GM08714 (cell line): ENCODE results near the gene MTHFD1L.

Source experiments
- H3K4me3 ChIP-seq: fragments of 200-500 bp; sonication (Bioruptor generic); 2 replicates; pipeline ENCODE4 v1.5.1; 2014; ENCODE audit warnings: mild to moderate bottlenecking, low read length, inconsistent platforms
- ZNF274 ChIP-seq: IDR thresholded peaks from 2 replicates; pipeline ENCODE4 v1.6.1; 2012; ENCODE audit warnings: mild to moderate bottlenecking, low read depth, low read length

Gene MTHFD1L

DNA sequence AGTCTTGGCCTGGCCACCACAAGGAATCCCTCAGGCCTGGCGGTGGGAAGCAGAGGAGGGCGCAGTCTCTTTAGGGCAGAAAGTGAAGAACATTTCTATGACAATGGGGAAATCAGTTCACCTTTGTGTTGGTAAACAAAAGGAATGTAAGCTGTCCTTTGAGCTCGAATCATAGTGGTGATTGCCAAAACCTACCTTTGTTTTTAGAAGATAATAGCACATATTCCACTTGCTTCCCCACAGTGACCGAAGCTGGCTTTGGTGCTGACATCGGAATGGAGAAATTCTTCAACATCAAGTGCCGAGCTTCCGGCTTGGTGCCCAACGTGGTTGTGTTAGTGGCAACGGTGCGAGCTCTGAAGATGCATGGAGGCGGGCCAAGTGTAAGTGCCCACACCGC lies 144.1 kb downstream of the MTHFD1L start:
- no peak for TF ChIP-seq ZNF274
- no peak overlapping the region for H3K4me3 ChIP-seq

DNA sequence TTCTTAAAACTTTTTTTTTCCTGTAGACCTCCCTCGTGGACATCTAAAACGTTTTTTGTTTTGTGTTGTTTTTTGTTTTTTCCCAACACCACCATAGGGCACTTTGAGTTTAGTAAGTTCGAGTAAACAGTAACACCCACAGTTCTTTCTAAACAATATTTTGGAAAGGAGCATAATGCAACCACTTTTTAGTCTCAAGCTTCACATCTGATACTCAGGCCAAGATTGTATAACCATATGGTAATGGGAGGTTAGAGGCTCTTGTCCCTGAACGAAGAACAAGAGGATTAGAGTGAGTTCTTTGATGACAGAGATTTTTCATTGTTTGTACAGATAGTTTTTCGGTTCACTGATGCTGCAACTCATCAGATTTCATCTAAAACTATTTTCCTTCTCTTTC lies 144.6 kb downstream of the MTHFD1L start:
- no peak for TF ChIP-seq ZNF274
- H3K4me3 ChIP-seq: no peak overlapping the region

DNA sequence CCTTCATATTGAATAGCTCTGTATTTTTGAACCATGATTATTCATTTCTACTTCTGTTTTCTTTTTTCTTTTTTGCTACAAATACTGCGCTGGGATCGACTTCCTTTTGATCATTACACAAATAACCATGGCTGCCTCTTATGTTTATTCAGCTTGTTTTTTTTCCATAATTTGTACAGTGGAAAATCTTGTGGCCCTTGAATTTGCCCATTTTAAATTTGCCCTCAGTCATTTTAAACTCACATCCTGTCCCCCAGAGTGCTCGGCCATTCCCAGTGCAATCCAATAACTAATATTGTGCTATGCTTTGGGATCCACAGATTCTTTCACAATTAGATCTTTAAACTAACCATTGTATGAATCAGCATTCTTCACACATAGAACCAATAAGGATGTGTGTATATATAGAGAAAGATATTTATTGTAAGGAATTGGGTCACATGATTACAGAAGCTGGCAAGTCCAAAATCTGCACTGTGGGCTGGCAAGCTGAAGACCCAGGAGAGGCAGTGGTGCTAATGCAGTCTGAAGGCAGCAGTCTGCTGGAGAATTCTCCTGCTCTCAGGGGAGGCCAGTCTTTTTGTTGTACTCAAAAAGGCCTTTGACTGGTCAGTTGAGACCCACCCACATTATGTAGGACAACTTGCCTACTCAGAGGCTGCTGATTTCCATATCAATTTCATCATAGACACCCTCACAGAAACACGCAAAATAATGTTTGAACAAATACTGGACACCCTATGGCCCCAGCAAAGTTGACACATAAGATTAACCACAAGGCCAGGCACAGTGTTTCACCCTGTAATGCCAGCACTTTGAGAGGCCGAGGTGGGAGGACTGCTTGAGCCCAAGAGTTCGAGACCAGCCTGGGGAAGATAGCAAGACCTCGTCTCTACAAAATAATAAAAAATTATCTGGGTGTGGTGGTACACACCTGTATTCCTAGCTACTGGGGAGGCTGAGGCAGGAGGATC lies 147.1 kb downstream of the MTHFD1L start:
- no peak overlapping the region for H3K4me3 ChIP-seq
- TF ChIP-seq ZNF274: no peak

DNA sequence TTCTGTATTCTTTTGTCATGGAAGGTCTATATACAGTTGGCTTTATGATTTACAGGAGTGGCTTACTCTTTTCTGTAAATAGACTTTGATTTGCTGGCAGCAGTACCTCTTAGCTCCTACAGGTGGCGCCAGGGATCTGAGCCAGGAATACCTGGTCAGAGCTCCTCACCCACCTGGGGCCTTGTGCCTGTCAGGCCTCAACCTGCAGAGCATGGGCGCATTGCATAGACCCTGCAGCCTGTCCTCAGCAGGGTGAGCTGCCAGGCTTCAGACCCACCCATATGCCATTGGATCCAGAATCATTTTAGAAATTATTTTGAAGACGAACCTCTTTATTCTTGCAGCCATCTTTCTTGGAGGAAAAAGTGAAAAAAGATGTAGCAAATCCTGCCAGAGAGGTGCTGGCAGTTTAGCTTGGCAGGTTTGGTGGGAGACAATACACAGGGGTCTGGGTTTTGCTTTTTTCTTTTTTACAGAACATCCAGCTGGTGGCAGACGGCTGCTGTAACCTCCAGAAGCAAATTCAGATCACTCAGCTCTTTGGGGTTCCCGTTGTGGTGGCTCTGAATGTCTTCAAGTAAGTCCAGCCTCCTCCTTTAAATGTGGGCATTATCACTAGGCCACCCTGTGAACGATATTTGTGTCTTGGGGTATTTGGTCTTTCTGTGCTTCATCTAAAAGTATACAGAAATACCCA lies 149.1 kb downstream of the MTHFD1L start:
- H3K4me3 ChIP-seq: no peak overlapping the region
- TF ChIP-seq ZNF274: no peak

DNA sequence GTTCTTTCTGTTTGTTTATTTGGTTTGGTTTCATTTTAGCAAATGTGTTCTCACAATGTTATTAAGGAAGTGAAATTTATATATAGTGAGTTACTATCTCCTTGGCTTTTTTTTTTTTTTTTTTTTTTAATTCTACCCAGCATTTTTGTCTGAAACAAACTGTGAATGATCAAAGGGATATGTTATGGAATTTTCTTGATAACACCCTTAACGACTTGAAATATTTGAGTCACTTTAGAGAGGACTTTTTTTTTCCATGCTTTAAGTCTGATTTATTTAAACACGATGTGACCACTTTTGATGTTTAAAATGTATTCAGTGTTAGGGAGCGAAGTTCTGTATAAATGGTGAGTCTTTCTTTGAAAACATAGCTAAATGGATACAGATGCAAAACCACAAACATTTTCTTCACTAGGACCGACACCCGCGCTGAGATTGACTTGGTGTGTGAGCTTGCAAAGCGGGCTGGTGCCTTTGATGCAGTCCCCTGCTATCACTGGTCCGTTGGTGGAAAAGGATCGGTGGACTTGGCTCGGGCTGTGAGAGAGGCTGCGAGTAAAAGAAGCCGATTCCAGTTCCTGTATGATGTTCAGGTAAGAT lies 149.7 kb downstream of the MTHFD1L start:
- no peak overlapping the region for H3K4me3 ChIP-seq
- no peak for TF ChIP-seq ZNF274

DNA sequence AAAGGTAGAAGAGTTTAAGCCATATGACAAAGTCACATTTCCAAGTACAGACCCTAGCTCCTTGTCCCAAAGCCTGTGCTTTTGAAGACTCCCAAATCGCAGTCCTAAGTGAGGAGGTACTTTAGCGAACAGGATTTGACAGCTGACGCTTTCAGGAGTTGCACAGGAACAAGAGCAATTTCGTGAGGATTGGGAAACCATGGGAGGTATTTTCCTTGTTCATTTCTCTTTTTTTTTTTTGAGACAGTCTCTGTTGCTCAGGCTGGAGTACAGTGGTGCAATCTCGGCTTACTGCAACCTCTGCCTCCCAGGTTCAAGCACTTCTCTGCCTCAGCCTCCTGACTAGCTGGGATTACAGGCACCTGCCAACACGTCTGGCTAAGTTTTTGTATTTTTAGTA lies 150.6 kb downstream of the MTHFD1L start:
- H3K4me3 ChIP-seq: no peak overlapping the region
- TF ChIP-seq ZNF274: no peak

DNA sequence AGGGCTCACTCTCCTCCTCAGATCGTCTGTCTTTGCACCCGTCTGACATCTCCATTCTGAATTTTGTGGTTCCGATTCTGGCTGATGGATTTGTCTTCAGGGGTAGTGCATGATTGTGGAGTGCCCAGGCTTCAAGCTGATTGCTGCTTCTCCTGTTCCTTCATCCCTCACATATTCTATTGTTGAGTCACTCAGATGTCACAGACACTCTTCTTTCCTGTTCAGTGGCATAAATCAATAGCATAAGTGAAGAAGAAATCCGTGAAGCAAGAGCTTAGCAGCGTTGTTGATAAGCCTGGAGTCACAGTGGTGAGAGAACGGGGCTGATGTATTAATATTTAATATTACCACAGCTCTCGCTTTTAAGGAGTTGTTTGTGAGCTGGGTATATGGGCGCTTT lies 152.5 kb downstream of the MTHFD1L start:
- H3K4me3 ChIP-seq: no peak overlapping the region
- no peak for TF ChIP-seq ZNF274

DNA sequence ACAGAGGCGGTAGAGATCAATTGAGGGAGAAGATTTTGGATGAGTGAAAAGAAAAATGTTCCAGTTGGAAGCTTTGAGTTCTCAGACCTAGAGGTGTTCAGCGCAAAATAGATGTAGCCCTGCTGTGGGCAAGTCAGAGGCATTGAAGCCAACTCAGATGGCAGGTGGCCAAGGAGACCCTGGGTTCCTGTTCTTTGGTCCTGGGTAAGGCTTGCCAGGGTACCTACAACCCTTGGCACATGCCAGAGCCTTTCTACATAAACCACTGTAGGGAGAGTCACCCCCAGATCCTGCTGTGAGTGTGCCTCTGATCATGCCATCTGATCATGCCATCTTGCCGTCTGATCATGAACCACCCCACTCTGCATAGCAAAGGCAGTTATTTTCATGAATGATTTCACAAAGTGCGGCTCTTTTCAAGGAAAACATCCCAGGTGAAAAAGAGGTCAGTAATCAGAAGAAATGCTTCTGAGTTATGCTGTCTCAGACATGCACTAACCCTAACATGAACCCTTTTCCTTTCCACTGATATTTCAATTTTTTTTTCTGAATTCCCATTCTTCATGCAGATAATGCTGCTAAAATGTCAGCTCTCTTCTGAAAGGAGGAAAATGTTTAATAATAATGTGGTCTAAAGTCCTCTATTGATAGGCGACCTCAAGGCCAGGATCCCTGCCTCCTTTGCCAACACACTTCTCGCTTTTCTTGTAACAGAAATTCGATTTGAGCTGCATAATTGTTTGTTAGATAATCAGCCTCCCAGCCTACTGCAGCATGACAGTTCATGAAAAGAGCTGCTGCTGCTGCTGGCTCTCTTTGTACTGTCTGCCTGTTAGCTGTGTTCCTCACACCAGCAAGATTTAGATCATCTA lies 153.6 kb downstream of the MTHFD1L start:
- TF ChIP-seq ZNF274: no peak

DNA sequence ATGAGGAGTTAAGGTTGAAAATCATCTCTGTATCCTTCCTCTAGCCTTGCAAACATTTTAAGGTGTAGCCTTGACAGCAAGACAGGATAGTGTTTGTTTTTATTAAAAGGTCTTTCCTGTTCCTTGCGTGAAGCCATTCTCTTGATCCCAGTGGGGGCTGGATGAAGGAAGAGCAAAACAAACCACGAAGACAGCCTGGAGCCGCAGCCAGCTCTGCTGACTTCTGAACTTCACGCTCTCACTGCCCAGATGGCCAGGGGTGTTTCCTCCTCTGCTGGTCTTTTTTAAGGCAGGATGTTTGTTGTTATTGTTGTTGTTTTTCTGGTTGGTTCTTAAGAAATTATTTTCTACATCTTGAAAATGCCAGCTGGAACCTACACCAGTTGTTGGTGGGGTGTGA lies 156.4 kb downstream of the MTHFD1L start:
- no peak for TF ChIP-seq ZNF274
- no peak overlapping the region for H3K4me3 ChIP-seq

More for the DNA sequence above, 153.6 kb downstream of the MTHFD1L start:
- no peak overlapping the region for H3K4me3 ChIP-seq

DNA sequence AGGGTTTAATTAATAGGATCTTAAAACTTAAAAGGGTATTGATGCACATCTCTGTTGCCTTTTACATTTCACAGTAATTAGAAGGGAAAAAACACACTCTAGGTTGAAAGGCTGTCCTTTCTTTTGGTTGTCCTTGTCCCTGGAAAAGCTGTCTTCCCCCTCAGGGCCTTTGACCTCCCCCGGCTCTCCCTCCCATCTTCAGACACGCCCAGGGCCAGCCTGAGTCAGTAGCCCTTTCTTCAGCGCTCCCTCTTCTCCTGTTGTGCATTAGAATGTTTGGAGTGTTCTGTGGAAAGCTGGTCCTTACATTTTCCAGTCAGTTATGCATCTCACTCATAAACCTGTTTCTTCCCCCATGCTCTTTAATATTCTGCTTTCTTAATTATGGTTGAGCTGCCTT lies 157.0 kb downstream of the MTHFD1L start:
- no peak for TF ChIP-seq ZNF274
- H3K4me3 ChIP-seq: no peak overlapping the region

DNA sequence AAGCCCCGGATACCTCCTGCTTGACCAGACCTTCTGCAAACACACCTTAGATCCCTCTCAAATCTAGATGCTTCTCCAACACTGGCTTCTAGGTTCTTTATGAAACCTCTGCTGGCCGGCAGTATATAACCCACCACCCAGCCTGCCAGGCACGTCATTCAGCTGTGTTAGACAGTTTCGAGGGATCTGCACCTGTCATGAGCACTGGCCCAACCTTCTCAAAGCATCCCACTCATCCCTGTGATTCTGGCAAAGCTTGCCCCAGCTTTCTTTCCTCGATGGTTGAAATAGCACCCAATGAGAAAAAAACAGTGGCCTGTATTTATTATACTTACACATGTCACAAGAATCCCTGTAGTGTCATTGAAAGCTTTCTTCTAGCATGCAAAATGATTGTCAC lies 157.8 kb downstream of the MTHFD1L start:
- H3K4me3 ChIP-seq: no peak overlapping the region
- TF ChIP-seq ZNF274: no peak

DNA sequence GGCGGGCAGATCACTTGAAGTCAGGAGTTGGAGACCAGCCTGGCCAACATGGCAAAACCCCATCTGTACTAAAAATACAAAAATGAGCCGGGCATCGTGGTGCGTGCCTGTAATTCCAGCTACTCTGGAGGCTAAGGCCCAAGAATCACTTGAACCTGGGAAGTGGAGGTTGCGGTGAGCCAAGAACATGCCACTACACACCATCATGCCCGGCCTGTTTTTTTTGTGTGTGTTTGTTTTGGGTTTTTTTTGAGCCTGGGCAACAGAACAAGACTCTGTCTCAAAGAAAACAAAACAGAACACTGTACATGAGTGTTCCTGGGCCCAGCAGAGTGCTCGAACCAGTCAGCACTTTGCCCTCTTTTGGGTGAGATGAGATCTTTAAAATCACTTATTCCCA lies 159.1 kb downstream of the MTHFD1L start:
- no peak overlapping the region for H3K4me3 ChIP-seq
- no peak for TF ChIP-seq ZNF274

DNA sequence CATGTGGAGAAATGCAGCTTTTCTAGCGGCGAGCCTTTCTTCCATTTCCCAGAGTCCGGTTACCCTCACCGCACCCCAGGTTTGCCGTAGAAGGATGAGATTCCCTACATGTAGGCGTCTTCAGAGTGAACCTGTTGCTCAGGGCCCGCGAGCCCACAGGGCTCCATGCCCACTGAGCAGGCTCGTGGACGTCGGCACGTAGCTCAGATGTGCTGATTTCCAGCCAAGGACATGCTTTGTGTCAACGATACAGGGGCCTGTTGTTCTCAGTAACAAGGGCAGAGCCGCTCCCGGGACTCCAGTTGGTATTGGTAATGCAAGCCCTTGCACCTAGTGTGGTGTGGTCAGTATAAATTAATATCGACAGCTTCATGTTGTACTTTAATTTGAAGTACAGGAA lies 159.6 kb downstream of the MTHFD1L start:
- no peak for TF ChIP-seq ZNF274
- H3K4me3 ChIP-seq: no peak overlapping the region
